Neural cell (in vitro differentiated cells): Measurements from ENCODE around the gene SEC14L1. TPM values are rescaled to one million over a fixed set of nuclear protein-coding genes. Genes with fewer than 3 reads are reported as not detected.
"Not testable (repeated sequence)": the region's sequence is repeated elsewhere in the genome, so short reads cannot be mapped to it uniquely, and the experiment has no call there.

Experiments used
- H2AFZ ChIP-seq: fragments of 200-600, 300-800 bp; sonication (generic), shearing (Covaris generic); 2 replicates; pipeline ENCODE4 v1.6.0; 2014; ENCODE audit warnings: low read depth, mild to moderate bottlenecking, antibody characterized with exemption, low read length, moderate library complexity
- H3F3A ChIP-seq: fragments of 200-600 bp; shearing (Covaris generic); 2 replicates; pipeline ENCODE4 v1.6.1; 2016; ENCODE audit warnings: mild to moderate bottlenecking, moderate library complexity, mixed read lengths, antibody characterized with exemption, low read length; ENCODE audit not compliant: insufficient read depth, poor library complexity, severe bottlenecking
- H3K27ac ChIP-seq: fragments of 200-600, 300-800 bp; sonication (generic), shearing (Covaris generic); 2 replicates; pipeline ENCODE4 v1.5.1; 2014; ENCODE audit warnings: mild to moderate bottlenecking, low read length, moderate library complexity
- H3K27me3 ChIP-seq: fragments of 300-800, 200-600 bp; sonication (generic), shearing (Covaris generic); 2 replicates; pipeline ENCODE4 v1.6.0; 2014; ENCODE audit warnings: mild to moderate bottlenecking, low read depth, low read length, moderate library complexity; ENCODE audit not compliant: insufficient read depth
- H3K36me3 ChIP-seq: fragments of 300-800, 200-600 bp; sonication (generic), shearing (Covaris generic); 2 replicates; pipeline ENCODE4 v1.5.1; 2014; ENCODE audit warnings: mild to moderate bottlenecking, antibody characterized with exemption, low read length, moderate library complexity; ENCODE audit not compliant: insufficient read depth
- H3K4me2 ChIP-seq: fragments of 300-800, 200-600 bp; sonication (generic), shearing (Covaris generic); 2 replicates; pipeline ENCODE4 v1.6.0; 2014; ENCODE audit warnings: mild to moderate bottlenecking, low read length
- H3K4me3 ChIP-seq: fragments of 300-800, 200-600 bp; sonication (generic), shearing (Covaris generic); 2 replicates; pipeline ENCODE4 v1.5.1; 2014; ENCODE audit warnings: mild to moderate bottlenecking, low read length, moderate library complexity
- H3K79me2 ChIP-seq: fragments of 200-600 bp; shearing (Covaris generic); replicated peaks from 2 replicates; pipeline ENCODE4 v1.6.0; 2014; ENCODE audit warnings: mild to moderate bottlenecking, low read length, moderate library complexity; ENCODE audit not compliant: insufficient read depth
- H3K9ac ChIP-seq: fragments of 300-800, 200-600 bp; sonication (generic), shearing (Covaris generic); 2 replicates; pipeline ENCODE4 v1.6.1; 2016; ENCODE audit warnings: mild to moderate bottlenecking, low read length, mixed read lengths
- H3K9me2 ChIP-seq: fragments of 200-600 bp; shearing (Covaris generic); 2 replicates; pipeline ENCODE4 v1.6.1; 2016; ENCODE audit warnings: mild to moderate bottlenecking, low read length, mixed read lengths; ENCODE audit not compliant: insufficient read depth
- H3K9me3 ChIP-seq: fragments of 200-600, 300-800 bp; sonication (generic), shearing (Covaris generic); 2 replicates; pipeline ENCODE4 v1.6.1; 2016; ENCODE audit warnings: mild to moderate bottlenecking, mixed run types, low read length, moderate library complexity, mixed read lengths
- H4K20me1 ChIP-seq: fragments of 200-600 bp; shearing (Covaris generic); 2 replicates; pipeline ENCODE4 v1.6.1; 2016; ENCODE audit warnings: mild to moderate bottlenecking, mixed run types; ENCODE audit not compliant: insufficient read depth
- EP300 ChIP-seq: fragments of 450-650 bp; conservative IDR thresholded peaks from 2 replicates; pipeline ENCODE4 v1.6.1; 2014; ENCODE audit warnings: antibody characterized with exemption, mild to moderate bottlenecking, moderate library complexity; ENCODE audit not compliant: poor library complexity, severe bottlenecking
- EZH2 ChIP-seq: fragments of 200-600, 300-800 bp; shearing (Covaris generic), sonication (generic); IDR thresholded peaks from 2 replicates; pipeline ENCODE4 v1.6.1; 2014; ENCODE audit warnings: antibody characterized with exemption, low read length, borderline replicate concordance, mild to moderate bottlenecking; ENCODE audit not compliant: insufficient read depth, poor library complexity, severe bottlenecking
- MXI1 ChIP-seq: fragments of 450-650 bp; conservative IDR thresholded peaks from 2 replicates; pipeline ENCODE4 v1.6.1; 2014; ENCODE audit warnings: antibody characterized with exemption, mild to moderate bottlenecking; ENCODE audit not compliant: poor library complexity, severe bottlenecking
- POLR2AphosphoS5 ChIP-seq: IDR thresholded peaks from 2 replicates; pipeline ENCODE4 v1.6.1; 2012
- RAD21 ChIP-seq: fragments of 450-650 bp; conservative IDR thresholded peaks from 2 replicates; pipeline ENCODE4 v1.6.1; 2014; ENCODE audit warnings: antibody characterized with exemption, mild to moderate bottlenecking, moderate library complexity
- SMC3 ChIP-seq: fragments of 450-650 bp; conservative IDR thresholded peaks from 2 replicates; pipeline ENCODE4 v1.6.1; 2014; ENCODE audit warnings: antibody characterized with exemption, mild to moderate bottlenecking, moderate library complexity; ENCODE audit not compliant: poor library complexity
- TAF1 ChIP-seq: IDR thresholded peaks from 2 replicates; pipeline ENCODE4 v1.6.1; 2012; ENCODE audit warnings: low read depth
- polyA plus RNA-seq: library from polyadenylated mRNA; depleted of rRNA; stranded (reverse); fragments of >200 nt; gene quantifications from 2 replicates; pipeline ENCODE4 v1.2.3, GENCODE V29; 2014
- TF ChIP-seq, protein P1 (sequence below): IDR thresholded peaks from 2 replicates; pipeline ENCODE4 v1.6.1; 2012; ENCODE audit warnings: borderline replicate concordance
- TF ChIP-seq, protein P2 (sequence below): fragments of 450-650 bp; IDR thresholded peaks from 2 replicates; pipeline ENCODE4 v1.5.1; 2014; ENCODE audit warnings: antibody characterized with exemption, mild to moderate bottlenecking, moderate library complexity; ENCODE audit not compliant: poor library complexity, severe bottlenecking

Gene SEC14L1
- polyA plus RNA-seq, 1 donor from 2014 or later = 40.4 TPM

DNA sequence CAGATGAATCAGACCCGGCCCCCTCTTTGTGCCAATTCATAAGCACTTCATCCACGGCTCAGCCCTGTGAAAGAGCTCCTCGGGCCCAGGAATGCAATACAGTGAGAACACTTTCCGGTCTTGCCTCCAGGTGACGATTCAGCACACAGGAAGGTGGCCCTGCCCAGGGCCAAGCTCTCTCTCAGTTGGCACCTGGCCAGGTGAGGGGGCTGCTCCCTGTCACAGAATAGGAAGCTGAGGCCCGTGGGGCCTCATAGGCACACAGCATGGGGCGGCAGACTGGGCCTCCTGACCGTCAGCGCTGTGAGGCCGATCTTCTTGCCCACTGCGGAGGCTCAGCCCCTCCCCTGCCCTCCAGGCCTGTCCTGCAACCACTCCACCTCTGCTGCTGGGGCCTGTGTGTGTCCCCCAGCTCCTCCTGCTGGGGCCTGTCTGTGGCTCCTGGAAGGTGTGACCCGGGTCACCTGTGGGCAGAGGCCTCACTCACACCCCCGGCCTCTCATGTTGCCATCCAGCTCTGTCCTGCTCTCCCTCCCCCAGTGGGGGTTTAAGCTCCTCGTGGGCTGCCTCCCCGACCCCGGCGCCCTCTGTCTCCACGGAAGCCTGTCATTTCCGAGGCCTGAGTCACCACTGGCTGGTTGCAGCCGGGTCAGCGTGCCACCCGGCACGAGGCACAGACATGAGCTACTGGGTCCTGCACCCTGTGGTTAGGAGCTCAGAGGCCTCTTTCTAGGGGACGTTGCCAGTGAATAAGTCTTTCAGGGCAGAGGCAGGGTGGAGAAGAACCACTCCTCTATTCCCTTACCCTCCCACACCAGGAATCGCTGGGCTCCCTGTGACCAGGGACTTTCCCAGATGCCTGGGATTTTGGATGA lies 114.4 kb downstream of the SEC14L1 start:
- no peaks in the 10 kb centered on the region for H3K79me2 ChIP-seq
- no peaks in the 10 kb centered on the region for H3K27me3 ChIP-seq
- no peak overlapping the region for H2AFZ ChIP-seq
- H3K9me3 ChIP-seq = no peaks in the 10 kb centered on the region
- no peak overlapping the region for H3K9ac ChIP-seq
- H3K27ac ChIP-seq = no peak overlapping the region
- no peaks in the 10 kb centered on the region for H3K9me2 ChIP-seq
- H4K20me1 ChIP-seq = no peaks in the 10 kb centered on the region
- H3K4me2 ChIP-seq = no peak overlapping the region
- no peak overlapping the region for H3K4me3 ChIP-seq
- H3K36me3 ChIP-seq = no peaks in the 10 kb centered on the region
- H3F3A ChIP-seq = no peaks in the 10 kb centered on the region
- TF ChIP-seq MXI1 = no peak
- TF ChIP-seq, protein P1, sequence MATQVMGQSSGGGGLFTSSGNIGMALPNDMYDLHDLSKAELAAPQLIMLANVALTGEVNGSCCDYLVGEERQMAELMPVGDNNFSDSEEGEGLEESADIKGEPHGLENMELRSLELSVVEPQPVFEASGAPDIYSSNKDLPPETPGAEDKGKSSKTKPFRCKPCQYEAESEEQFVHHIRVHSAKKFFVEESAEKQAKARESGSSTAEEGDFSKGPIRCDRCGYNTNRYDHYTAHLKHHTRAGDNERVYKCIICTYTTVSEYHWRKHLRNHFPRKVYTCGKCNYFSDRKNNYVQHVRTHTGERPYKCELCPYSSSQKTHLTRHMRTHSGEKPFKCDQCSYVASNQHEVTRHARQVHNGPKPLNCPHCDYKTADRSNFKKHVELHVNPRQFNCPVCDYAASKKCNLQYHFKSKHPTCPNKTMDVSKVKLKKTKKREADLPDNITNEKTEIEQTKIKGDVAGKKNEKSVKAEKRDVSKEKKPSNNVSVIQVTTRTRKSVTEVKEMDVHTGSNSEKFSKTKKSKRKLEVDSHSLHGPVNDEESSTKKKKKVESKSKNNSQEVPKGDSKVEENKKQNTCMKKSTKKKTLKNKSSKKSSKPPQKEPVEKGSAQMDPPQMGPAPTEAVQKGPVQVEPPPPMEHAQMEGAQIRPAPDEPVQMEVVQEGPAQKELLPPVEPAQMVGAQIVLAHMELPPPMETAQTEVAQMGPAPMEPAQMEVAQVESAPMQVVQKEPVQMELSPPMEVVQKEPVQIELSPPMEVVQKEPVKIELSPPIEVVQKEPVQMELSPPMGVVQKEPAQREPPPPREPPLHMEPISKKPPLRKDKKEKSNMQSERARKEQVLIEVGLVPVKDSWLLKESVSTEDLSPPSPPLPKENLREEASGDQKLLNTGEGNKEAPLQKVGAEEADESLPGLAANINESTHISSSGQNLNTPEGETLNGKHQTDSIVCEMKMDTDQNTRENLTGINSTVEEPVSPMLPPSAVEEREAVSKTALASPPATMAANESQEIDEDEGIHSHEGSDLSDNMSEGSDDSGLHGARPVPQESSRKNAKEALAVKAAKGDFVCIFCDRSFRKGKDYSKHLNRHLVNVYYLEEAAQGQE = no peak
- TF ChIP-seq RAD21 = no peak
- TF ChIP-seq EP300 = no peak
- no peak for TF ChIP-seq EZH2
- TF ChIP-seq TAF1 = no peak

DNA sequence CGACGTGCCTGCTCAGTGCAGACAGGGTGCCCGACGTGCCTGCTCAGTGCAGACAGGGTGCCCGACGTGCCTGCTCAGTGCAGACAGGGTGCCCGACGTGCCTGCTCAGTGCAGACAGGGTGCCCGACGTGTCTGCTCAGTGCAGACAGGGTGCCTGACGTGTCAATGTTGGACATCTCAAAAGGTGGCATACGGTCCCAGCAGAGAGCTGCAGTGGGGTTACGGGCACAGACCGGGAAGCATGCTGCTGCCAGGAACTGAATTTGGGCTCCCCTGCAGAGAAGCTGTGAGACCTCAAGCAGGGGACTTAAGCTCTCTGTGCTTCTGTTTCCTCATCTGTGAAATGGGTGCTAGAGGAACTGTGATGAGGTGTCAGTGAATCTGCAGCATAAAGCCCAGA lies 115.2 kb downstream of the SEC14L1 start:
- H3K9me2 ChIP-seq, H3K4me2 ChIP-seq, H3K79me2 ChIP-seq, H3K27me3 ChIP-seq, H4K20me1 ChIP-seq, H3F3A ChIP-seq, H3K27ac ChIP-seq, H2AFZ ChIP-seq, H3K9ac ChIP-seq, H3K4me3 ChIP-seq, H3K9me3 ChIP-seq, H3K36me3 ChIP-seq: not testable (repeated sequence)

- no peak overlapping the region for H2AFZ ChIP-seq
- H3K9me3 ChIP-seq = no peaks in the 10 kb centered on the region
- no peaks in the 10 kb centered on the region for H3F3A ChIP-seq
- H3K79me2 ChIP-seq = no peaks in the 10 kb centered on the region
- no peaks in the 10 kb centered on the region for H4K20me1 ChIP-seq
- H3K27me3 ChIP-seq = no peaks in the 10 kb centered on the region
- no peak overlapping the region for H3K4me3 ChIP-seq
- no peak overlapping the region for H3K9ac ChIP-seq
- TF ChIP-seq POLR2AphosphoS5 = no peak
- TF ChIP-seq SMC3 = no peak
- no peak for TF ChIP-seq EZH2
- TF ChIP-seq MXI1 = no peak
- no peak for TF ChIP-seq RAD21
- TF ChIP-seq, protein P1 = no peak
- no peak for TF ChIP-seq EP300
- TF ChIP-seq, protein P2, sequence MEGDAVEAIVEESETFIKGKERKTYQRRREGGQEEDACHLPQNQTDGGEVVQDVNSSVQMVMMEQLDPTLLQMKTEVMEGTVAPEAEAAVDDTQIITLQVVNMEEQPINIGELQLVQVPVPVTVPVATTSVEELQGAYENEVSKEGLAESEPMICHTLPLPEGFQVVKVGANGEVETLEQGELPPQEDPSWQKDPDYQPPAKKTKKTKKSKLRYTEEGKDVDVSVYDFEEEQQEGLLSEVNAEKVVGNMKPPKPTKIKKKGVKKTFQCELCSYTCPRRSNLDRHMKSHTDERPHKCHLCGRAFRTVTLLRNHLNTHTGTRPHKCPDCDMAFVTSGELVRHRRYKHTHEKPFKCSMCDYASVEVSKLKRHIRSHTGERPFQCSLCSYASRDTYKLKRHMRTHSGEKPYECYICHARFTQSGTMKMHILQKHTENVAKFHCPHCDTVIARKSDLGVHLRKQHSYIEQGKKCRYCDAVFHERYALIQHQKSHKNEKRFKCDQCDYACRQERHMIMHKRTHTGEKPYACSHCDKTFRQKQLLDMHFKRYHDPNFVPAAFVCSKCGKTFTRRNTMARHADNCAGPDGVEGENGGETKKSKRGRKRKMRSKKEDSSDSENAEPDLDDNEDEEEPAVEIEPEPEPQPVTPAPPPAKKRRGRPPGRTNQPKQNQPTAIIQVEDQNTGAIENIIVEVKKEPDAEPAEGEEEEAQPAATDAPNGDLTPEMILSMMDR = no peak
- no peak for TF ChIP-seq TAF1
- H3K4me2 ChIP-seq = no peak overlapping the region
- no peak overlapping the region for H3K27ac ChIP-seq
- H3K36me3 ChIP-seq = no peaks in the 10 kb centered on the region
- H3K9me2 ChIP-seq = no peaks in the 10 kb centered on the region
These were observed 115.9 kb downstream of the SEC14L1 start for GRCh38 chr17:77256710-77257109.
